ENCODE measurements around the gene DLGAP4.

The DLGAP4 gene

GRCh38 chr20:36315545-36316351, 9.6 kb downstream of the DLGAP4 start:
- no peak for TF ChIP-seq CTCF (IDR thresholded peaks at IDR 0.05; ENCODE audit: low read depth, low read length, missing control alignments)
- no peak for DNase-seq (ENCODE audit: low read depth)
- no peak overlapping the region for H3K4me3 ChIP-seq (ENCODE audit: low read depth, low read length)
- in situ Hi-C loops (cut with HindIII; ENCODE audit: low sequenced_read_pairs), result no loop called here

GRCh38 chr20:36317675-36318074, 11.5 kb downstream of the DLGAP4 start:
- in situ Hi-C loops (cut with HindIII; ENCODE audit: low sequenced_read_pairs), result no loop called here
- TF ChIP-seq CTCF (IDR thresholded peaks at IDR 0.05; ENCODE audit: low read depth, low read length, missing control alignments), result no peak
- DNase-seq (ENCODE audit: low read depth), result no peak
- H3K4me3 ChIP-seq (ENCODE audit: low read depth, low read length), result no peak overlapping the region

- in situ Hi-C loops (cut with HindIII; ENCODE audit: low sequenced_read_pairs), result no loop called here
- DNase-seq (ENCODE audit: low read depth), result no peak
- TF ChIP-seq CTCF (IDR thresholded peaks at IDR 0.05; ENCODE audit: low read depth, low read length, missing control alignments), result no peak
- no peak overlapping the region for H3K4me3 ChIP-seq (ENCODE audit: low read depth, low read length)
These were observed 12.0 kb downstream of the DLGAP4 start for GRCh38 chr20:36318166-36318565.

GRCh38 chr20:36319356-36320260, 13.5 kb downstream of the DLGAP4 start:
- TF ChIP-seq CTCF (IDR thresholded peaks at IDR 0.05; ENCODE audit: low read depth, low read length, missing control alignments), result no peak
- in situ Hi-C loops (cut with HindIII; ENCODE audit: low sequenced_read_pairs), result no loop called here
- H3K4me3 ChIP-seq (ENCODE audit: low read depth, low read length), result no peak overlapping the region
- DNase-seq (ENCODE audit: low read depth), result no peak

- DNase-seq (ENCODE audit: low read depth), result no peak
- in situ Hi-C loops (cut with HindIII; ENCODE audit: low sequenced_read_pairs), result no loop called here
- no peak for TF ChIP-seq CTCF (IDR thresholded peaks at IDR 0.05; ENCODE audit: low read depth, low read length, missing control alignments)
- no peak overlapping the region for H3K4me3 ChIP-seq (ENCODE audit: low read depth, low read length)
These were observed 14.2 kb downstream of the DLGAP4 start for GRCh38 chr20:36320261-36320897.

Data from astrocyte of the cerebellum (primary cell).